ENCODE measurements around the gene CCDC196. TPM values are rescaled to one million over a fixed set of nuclear protein-coding genes. Genes with fewer than 3 reads are reported as not detected.

Gene CCDC196
- polyA plus RNA-seq, 2 of the 4 experiments (the other 2 are of a cell fraction) = not detected

DNA sequence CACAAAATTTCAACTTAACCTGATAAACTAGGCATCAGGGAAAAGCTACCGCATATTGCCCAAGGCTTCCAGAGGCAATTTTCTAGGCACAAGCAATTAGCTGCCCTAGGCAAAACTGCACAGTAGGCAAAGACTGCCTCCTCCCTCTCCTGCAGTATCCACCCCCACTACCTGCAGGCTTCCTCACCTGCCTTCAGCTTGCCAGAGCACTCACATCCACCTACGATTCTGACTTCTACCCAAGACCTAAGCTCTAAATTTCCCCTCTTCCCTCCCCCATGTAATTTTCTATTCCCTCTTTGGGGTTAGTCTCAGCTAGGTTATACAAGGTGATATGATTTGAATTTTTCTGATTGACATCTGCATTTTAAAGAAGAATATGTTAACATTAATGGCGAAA is 21.9 kb upstream of the CCDC196 start:
- FAIRE-seq (no peak), DNase-seq (ENCODE audit: low read depth in 1 of 2, low spot score in 1 of 2) (no peak), ATAC-seq (no peak)
- Histone ChIP-seq H3K27ac (no peak overlapping the region), H3K4me3 (no peak overlapping the region), H3K4me2 (no peak overlapping the region), H3K4me1 (no peaks in the 10 kb centered on the region), H3K9me3 (no peaks in the 10 kb centered on the region)
- TF ChIP-seq GATA3 (IDR thresholded peaks at IDR 0.05; ENCODE audit: borderline replicate concordance) = no peak
- WGBS (ENCODE audit: missing lambda C conversion rate) = 50% methylated on average over 3 of the region's 3 CpGs
- ChIA-PET POLR2A (no interaction called here), CTCF (no interaction called here)

DNA sequence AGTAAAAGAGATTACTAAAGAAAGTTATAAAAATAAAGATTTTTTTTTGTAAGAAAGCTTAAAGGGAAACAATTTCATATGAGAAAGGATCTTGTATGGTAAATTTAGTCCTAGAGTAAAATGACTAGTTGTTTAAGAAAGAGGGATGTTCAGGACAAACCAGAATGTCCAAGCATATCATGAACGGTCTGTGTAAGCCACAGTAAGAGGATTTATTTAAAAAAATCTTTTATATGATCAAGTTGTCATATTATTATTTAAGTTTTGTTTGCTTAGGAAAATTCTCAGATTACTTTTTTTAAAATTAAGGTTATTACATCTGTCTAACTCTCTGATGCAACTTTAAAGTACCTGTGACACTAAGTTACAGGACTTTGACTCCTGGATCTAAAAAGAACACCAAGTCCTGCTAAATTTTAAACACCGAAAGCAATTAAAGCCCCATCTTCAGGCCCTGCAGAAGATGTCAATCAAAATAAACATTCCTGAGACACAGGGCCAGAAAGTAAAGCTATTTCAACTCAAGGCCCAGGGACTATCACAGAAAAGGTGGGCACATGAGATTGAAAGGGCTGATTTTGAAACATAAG is 17.3 kb upstream of the CCDC196 start:
- 47% methylated on average over 2 of the region's 2 CpGs for WGBS (ENCODE audit: missing lambda C conversion rate)
- no peaks in the 10 kb centered on the region for H3K9me3 ChIP-seq
- H3K4me3 ChIP-seq = no peak overlapping the region
- DNase-seq (ENCODE audit: low read depth in 1 of 2, low spot score in 1 of 2) (peak in 1 of 2 experiments; percentile 6), ATAC-seq (no peak), FAIRE-seq (no peak)
- POLR2A ChIA-PET = no interaction called here
- H3K4me1 ChIP-seq = no peaks in the 10 kb centered on the region
- peak; percentile 73 for TF ChIP-seq ZFP36 (IDR thresholded peaks at IDR 0.05; ENCODE audit: borderline replicate concordance, partially characterized antibody)
- TF ChIP-seq, protein P1, sequence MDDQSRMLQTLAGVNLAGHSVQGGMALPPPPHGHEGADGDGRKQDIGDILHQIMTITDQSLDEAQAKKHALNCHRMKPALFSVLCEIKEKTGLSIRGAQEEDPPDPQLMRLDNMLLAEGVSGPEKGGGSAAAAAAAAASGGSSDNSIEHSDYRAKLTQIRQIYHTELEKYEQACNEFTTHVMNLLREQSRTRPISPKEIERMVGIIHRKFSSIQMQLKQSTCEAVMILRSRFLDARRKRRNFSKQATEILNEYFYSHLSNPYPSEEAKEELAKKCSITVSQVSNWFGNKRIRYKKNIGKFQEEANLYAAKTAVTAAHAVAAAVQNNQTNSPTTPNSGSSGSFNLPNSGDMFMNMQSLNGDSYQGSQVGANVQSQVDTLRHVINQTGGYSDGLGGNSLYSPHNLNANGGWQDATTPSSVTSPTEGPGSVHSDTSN (IDR thresholded peaks at IDR 0.05) = no peak
- no peak overlapping the region for H3K4me2 ChIP-seq
- CTCF ChIA-PET = no interaction called here
- no peak overlapping the region for H3K27ac ChIP-seq

GRCh38 chr14:66471584-66471983 is 14.6 kb upstream of the CCDC196 start:
- TF ChIP-seq HEYL (CRISPR knock-in tag; IDR thresholded peaks at IDR 0.05) (no peak), POLR2A (IDR thresholded peaks at IDR 0.05; ENCODE audit: low read length) (no peak), MYC (IDR thresholded peaks at IDR 0.05; ENCODE audit: borderline replicate concordance, low read length) (no peak), TP53 (CRISPR knock-in tag; IDR thresholded peaks at IDR 0.05) (no peak)
- TF ChIP-seq, protein P2, sequence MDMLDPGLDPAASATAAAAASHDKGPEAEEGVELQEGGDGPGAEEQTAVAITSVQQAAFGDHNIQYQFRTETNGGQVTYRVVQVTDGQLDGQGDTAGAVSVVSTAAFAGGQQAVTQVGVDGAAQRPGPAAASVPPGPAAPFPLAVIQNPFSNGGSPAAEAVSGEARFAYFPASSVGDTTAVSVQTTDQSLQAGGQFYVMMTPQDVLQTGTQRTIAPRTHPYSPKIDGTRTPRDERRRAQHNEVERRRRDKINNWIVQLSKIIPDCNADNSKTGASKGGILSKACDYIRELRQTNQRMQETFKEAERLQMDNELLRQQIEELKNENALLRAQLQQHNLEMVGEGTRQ (IDR thresholded peaks at IDR 0.05) = no peak
- ChIA-PET CTCF (interaction anchor here (0.6 kb wide), 1 partner anchor 852 kb away, joined by 3 read pairs; no protein-coding TSS in a partner anchor), POLR2A (no interaction called here)
- no peaks in the 10 kb centered on the region for H3K9me3 ChIP-seq
- FAIRE-seq (no peak), DNase-seq (ENCODE audit: low read depth in 1 of 2, low spot score in 1 of 2) (no peak), ATAC-seq (no peak)
- no peak overlapping the region for H3K4me2 ChIP-seq
- WGBS (ENCODE audit: missing lambda C conversion rate) = 35% methylated on average over 4 of the region's 4 CpGs
- no peak overlapping the region for H3K27ac ChIP-seq
- no peaks in the 10 kb centered on the region for H3K4me1 ChIP-seq
- no peak overlapping the region for H3K4me3 ChIP-seq

DNA sequence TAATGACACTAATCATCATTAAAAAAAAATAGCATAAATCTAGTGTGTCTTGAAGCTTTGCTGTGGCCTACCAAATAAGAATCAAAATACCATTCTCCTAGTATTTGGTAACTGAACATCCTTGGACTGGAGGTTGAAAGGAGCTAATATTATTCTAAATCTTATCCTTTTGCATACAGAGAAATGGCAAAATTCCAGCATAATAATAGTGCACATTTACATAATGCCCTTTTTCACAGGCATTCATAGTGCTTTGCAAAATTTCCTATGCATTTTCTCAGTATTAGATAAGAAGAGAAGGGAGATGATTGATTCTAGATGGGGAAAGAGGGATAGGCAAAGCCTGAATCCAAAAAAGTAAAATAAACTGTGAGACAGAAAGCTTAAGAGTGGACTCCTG is 13.9 kb upstream of the CCDC196 start:
- ATAC-seq (no peak), FAIRE-seq (no peak), DNase-seq (ENCODE audit: low read depth in 1 of 2, low spot score in 1 of 2) (no peak)
- no peak overlapping the region for H3K27ac ChIP-seq
- TF ChIP-seq MAX (IDR thresholded peaks at IDR 0.05) (no peak), TP53 (CRISPR knock-in tag; IDR thresholded peaks at IDR 0.05) (no peak), ZSCAN20 (CRISPR knock-in tag; IDR thresholded peaks at IDR 0.05) (no peak), MAZ (IDR thresholded peaks at IDR 0.05; ENCODE audit: borderline replicate concordance, low read depth, low read length) (no peak), CEBPB (IDR thresholded peaks at IDR 0.05) (no peak), FOXS1 (CRISPR knock-in tag; IDR thresholded peaks at IDR 0.05) (no peak), FOSB (CRISPR knock-in tag; IDR thresholded peaks at IDR 0.05) (no peak), RNF2 (IDR thresholded peaks at IDR 0.05; ENCODE audit: borderline replicate concordance, low read depth) (no peak), REST (IDR thresholded peaks at IDR 0.05) (no peak), ZNF302 (CRISPR knock-in tag; IDR thresholded peaks at IDR 0.05) (no peak), SMC3 (IDR thresholded peaks at IDR 0.05) (no peak), RAD21 (conservative IDR thresholded peaks at IDR 0.05 in 1 of 2, IDR thresholded peaks at IDR 0.05 in 1 of 2) (no peak), RCOR1 (IDR thresholded peaks at IDR 0.05; ENCODE audit: low read depth, low read length) (no peak)
- TF ChIP-seq, protein P3, sequence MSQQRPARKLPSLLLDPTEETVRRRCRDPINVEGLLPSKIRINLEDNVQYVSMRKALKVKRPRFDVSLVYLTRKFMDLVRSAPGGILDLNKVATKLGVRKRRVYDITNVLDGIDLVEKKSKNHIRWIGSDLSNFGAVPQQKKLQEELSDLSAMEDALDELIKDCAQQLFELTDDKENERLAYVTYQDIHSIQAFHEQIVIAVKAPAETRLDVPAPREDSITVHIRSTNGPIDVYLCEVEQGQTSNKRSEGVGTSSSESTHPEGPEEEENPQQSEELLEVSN (IDR thresholded peaks at IDR 0.05; ENCODE audit: borderline replicate concordance, low read depth) = no peak
- H3K4me1 ChIP-seq = no peaks in the 10 kb centered on the region
- H3K4me2 ChIP-seq = no peak overlapping the region
- no peak overlapping the region for H3K4me3 ChIP-seq
- no peaks in the 10 kb centered on the region for H3K9me3 ChIP-seq
- CTCF ChIA-PET = no interaction called here
- POLR2A ChIA-PET = no interaction called here
